ENCODE measurements around the gene SP4. TPM values are rescaled to one million over a fixed set of nuclear protein-coding genes. Genes with fewer than 3 reads are reported as not detected.

Gene SP4
- total RNA-seq (1 to 10 TPM; 4.3 to 5.6 TPM), polyA plus RNA-seq (ENCODE audit: insufficient read length in 6 of 6) (10 to 100 TPM in 3 of 6 donors, 1 to 10 TPM in 3; 9.1 to 10.7 (median 9.7) TPM)
- long read RNA-seq, donor 1 = 0 reads
- long read RNA-seq, donor 2, full-length matches to known transcripts = 1 of 1 reads
- long read RNA-seq, donor 2, partial matches to known transcripts = 0 of 1 reads
- long read RNA-seq, donor 2, other reads (novel, unspliced or antisense) = 0 of 1 reads
- long read RNA-seq, donor 3 = 0 reads
- long read RNA-seq, donor 4, partial matches to known transcripts = 0 of 1 reads
- long read RNA-seq, donor 4, other reads (novel, unspliced or antisense) = 1 of 1 reads
- long read RNA-seq, donor 5 = 0 reads
- long read RNA-seq, donor 6 = 0 reads
- long read RNA-seq, donor 7 = 0 reads
- long read RNA-seq, donor 8, full-length matches to known transcripts = 1 of 1 reads
- long read RNA-seq, donor 8, partial matches to known transcripts = 0 of 1 reads
- long read RNA-seq, donor 8, other reads (novel, unspliced or antisense) = 0 of 1 reads
- long read RNA-seq, donor 9 = 0 reads
- long read RNA-seq, donor 10 = 0 reads
- long read RNA-seq, donor 11 = 0 reads
- long read RNA-seq, donor 12, full-length matches to known transcripts = 2 of 2 reads
- long read RNA-seq, donor 12, partial matches to known transcripts = 0 of 2 reads
- long read RNA-seq, donor 12, other reads (novel, unspliced or antisense) = 0 of 2 reads

- ATAC-seq (peak; percentile 90), DNase-seq (peak; percentile 95 to 99 (median 96))
- no peak for TF ChIP-seq CTCF (IDR thresholded peaks at IDR 0.05)
- Histone ChIP-seq H3K4me3 (peak within 1 kb of the TSS; percentile 82 to 93), H3K4me1 (peaks cover 7 to 47% of the 10 kb centered on the region in 2 donors), H3K36me3 (no peaks in the 10 kb centered on the region), H3K9me3 (no peaks in the 10 kb centered on the region), H3K27ac (peak within 1 kb of the TSS; percentile 95 to 98), H3K27me3 (no peaks in the 10 kb centered on the region)
- intact Hi-C loops (cut with DNase I) = no loop called here
Observed at GRCh38 chr7:21427871-21428658, at the start of gene SP4. Gene SP4, plus strand, starts transcription at chr7:21428083. Its CDS starts 169 bp downstream, at chr7:21428252.

GRCh38 chr7:21383227-21384220 is 44.4 kb upstream of the SP4 start:
- H3K4me1 ChIP-seq = no peaks in the 10 kb centered on the region
- no peak overlapping the region for H3K27ac ChIP-seq
- H3K9me3 ChIP-seq = peaks cover 0 to under 1% of the 10 kb centered on the region in 2 donors
- no peaks in the 10 kb centered on the region for H3K36me3 ChIP-seq
- TF ChIP-seq CTCF (IDR thresholded peaks at IDR 0.05) = no peak
- ATAC-seq (no peak), DNase-seq (no peak)
- intact Hi-C loops (cut with DNase I) = no loop called here
- no peaks in the 10 kb centered on the region for H3K27me3 ChIP-seq
- no peak overlapping the region for H3K4me3 ChIP-seq

GRCh38 chr7:21393937-21394336 is 33.9 kb upstream of the SP4 start:
- TF ChIP-seq CTCF (IDR thresholded peaks at IDR 0.05) = no peak
- Histone ChIP-seq H3K27me3 (no peaks in the 10 kb centered on the region), H3K4me3 (no peak overlapping the region), H3K36me3 (no peaks in the 10 kb centered on the region), H3K9me3 (no peaks in the 10 kb centered on the region), H3K4me1 (no peaks in the 10 kb centered on the region), H3K27ac (no peak overlapping the region)
- ATAC-seq = no peak
- no peak for DNase-seq
- intact Hi-C loops (cut with DNase I) = no loop called here

GRCh38 chr7:21401944-21402343 is 25.9 kb upstream of the SP4 start:
- Histone ChIP-seq H3K4me1 (no peaks in the 10 kb centered on the region), H3K36me3 (no peaks in the 10 kb centered on the region), H3K4me3 (no peak overlapping the region), H3K9me3 (no peaks in the 10 kb centered on the region), H3K27me3 (no peaks in the 10 kb centered on the region), H3K27ac (no peak overlapping the region)
- intact Hi-C loops (cut with DNase I) = no loop called here
- no peak for ATAC-seq
- no peak for TF ChIP-seq CTCF (IDR thresholded peaks at IDR 0.05)
- DNase-seq = no peak
